Fibroblast of pulmonary artery (primary cell): ENCODE results near the gene CCDC141.

Experiments
- DNase-seq: peaks from one replicate; pipeline ENCODE4 v3.0.0-alpha.2; 2010; ENCODE audit warnings: low read depth
- H3K4me3 ChIP-seq: replicated peaks from 2 replicates; pipeline ENCODE4 v1.5.1; 2011; ENCODE audit warnings: low read depth, mild to moderate bottlenecking, control low read depth, low read length, moderate library complexity
- CTCF ChIP-seq: IDR thresholded peaks from 2 replicates; pipeline ENCODE4 v1.5.1; 2011; ENCODE audit warnings: mild to moderate bottlenecking, control low read depth, low read length, inconsistent platforms; ENCODE audit errors: missing control alignments

CCDC141 gene

DNA sequence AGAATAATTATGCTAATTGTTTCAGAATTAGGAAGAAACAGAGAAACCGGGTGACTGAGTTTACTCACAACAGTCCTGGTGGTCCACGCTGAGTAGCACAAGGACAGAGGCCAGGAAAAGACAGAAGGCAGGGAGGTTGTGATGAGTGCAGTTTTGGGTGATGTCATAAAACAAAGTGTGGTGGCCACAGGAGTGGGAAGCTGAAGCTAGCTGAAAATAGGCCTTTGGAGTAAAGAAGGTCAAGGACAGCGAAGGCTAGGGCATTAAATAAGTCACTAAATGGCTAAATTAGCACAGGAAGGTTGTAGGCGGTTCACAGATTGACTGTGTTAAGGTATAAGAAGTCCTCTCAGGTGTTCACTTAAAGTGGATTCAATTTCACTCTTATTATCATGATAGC is 121.9 kb downstream of the CCDC141 start:
- DNase-seq = no peak
- no peak overlapping the region for H3K4me3 ChIP-seq
- no peak for TF ChIP-seq CTCF

- no peak for TF ChIP-seq CTCF
Observed at GRCh38 chr2:178927173-178927572, 122.8 kb downstream of the CCDC141 start.

GRCh38 chr2:178924817-178925216 is 125.1 kb downstream of the CCDC141 start:
- TF ChIP-seq CTCF = no peak
- no peak for DNase-seq
- H3K4me3 ChIP-seq = no peak overlapping the region

More at GRCh38 chr2:178927173-178927572, 122.8 kb downstream of the CCDC141 start:
- DNase-seq = no peak
- no peak overlapping the region for H3K4me3 ChIP-seq

DNA sequence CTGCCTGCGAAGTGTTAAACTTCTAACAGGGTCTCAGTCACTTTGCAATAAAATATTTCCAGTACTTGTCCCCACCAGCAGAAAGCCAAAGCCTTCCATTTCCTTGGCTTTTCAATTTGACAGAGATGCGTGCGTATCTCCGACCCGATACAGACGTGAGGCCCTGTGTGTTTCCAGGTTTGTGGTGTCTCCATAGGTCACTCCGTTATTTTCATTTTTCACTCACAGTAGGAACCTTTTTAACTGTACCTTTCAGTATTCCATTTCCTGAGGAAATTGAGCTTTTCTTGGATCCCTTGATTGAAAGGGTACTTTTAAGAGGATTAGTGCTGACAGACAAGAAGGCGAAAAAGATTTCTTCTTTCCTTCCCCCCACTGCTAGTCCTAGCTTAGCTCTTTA is 126.4 kb downstream of the CCDC141 start:
- DNase-seq = no peak
- no peak for TF ChIP-seq CTCF
- no peak overlapping the region for H3K4me3 ChIP-seq

DNA sequence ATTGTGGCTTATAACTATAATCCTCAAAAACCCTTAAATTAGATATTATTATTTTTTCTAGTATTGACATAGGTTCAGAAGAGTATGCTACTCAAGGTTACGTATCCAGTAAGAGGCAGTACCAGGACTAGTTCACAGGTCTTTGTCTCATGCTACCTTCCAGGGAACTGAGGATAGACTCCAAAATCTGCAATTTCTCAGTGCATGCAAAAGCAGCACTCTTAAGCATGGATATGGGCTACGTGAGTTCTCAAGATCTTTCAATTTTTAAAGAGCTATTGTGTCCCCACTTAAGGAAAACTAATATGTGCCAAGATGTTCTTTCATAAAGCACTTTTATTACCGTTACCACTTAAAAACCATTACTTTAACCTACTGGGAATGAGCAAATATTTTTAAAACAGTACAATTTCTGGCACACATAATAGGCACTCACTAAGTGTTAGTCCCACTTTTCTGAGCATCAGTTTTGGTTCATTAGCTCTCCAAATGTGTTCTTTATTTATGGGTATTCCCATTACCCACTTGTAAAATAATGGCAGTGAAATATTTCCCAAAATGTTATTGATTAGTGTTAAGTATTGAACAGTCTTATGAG is 128.9 kb downstream of the CCDC141 start:
- no peak overlapping the region for H3K4me3 ChIP-seq
- no peak for TF ChIP-seq CTCF
- no peak for DNase-seq

DNA sequence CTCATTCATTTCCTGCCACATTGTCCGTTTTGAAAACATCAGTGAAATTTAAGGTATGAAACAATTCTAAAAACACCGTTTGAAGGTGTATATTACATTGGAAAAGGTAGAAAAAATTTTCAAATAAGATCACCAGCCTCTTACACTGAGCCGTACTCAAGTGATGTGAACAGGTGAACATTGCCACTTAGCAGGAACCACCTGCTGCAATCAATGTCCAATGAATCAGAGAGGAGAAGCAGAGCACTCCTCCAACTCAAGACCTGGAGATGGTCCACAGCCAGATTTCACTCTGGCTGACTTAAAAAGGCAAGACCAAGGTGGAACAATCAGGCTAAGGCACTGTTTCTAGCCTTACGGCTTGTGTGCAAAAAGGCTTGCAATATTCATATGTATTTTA is 132.4 kb downstream of the CCDC141 start:
- H3K4me3 ChIP-seq = no peak overlapping the region
- no peak for TF ChIP-seq CTCF
- no peak for DNase-seq

DNA sequence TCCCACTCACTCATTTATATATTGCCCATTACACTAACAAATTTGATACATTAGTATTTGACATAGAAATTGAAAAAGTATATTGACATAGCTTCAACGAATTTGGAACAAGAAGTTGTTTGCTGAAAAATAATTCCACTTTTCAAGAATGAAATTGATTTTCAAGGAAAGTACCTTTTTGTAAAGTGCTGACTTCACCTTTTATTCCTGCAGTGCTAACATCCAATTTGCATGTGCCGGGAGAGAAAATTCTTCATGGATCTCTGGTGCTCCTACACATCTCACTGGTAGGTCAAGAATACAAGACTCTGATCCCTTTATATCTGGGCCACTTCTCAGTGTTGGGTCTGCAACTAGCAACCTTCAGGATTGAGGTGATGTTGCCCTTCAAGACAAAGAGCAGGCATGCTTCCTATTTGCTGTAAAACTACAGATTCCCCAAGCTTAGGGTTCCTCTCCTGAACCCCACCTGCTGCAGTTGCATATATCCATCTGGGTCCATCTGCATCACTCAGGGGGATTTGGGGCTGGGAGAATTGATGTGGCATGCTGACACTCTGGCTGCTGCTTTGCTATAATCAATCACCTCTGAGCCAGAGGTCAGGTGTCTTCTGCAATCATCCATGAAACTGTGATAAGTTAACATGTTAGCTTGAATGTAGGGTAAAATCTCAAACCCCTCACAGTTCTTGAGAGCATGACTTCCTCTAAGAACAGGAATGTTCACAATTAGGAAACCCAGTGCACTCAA is 134.3 kb downstream of the CCDC141 start:
- no peak for TF ChIP-seq CTCF
- no peak for DNase-seq
- H3K4me3 ChIP-seq = no peak overlapping the region
